Keratinocyte (primary cell): ENCODE data around the gene SOS1. TPM values are rescaled to one million over a fixed set of nuclear protein-coding genes. Genes with fewer than 3 reads are reported as not detected.

Experiments used
- DNase-seq: peaks from one replicate; pipeline ENCODE4 v3.0.0-alpha.2; 2011; ENCODE audit warnings: low read depth, missing footprints, low spot score
- FAIRE-seq: peaks from 2 replicates; lab custom pipeline; 2011; peaks lifted over from hg19 to GRCh38; lab: Jason Lieb, UNC
- H2AFZ ChIP-seq: 2 replicates; pipeline ENCODE4 v1.6.0; 2012; ENCODE audit warnings: low read length, control low read depth, inconsistent platforms; ENCODE audit not compliant: control insufficient read depth
- H3K27ac ChIP-seq: 2 replicates; pipeline ENCODE4 v1.5.1; 2011; ENCODE audit warnings: low read length; ENCODE audit not compliant: control insufficient read depth, insufficient read depth
- H3K27me3 ChIP-seq: 3 replicates; pipeline ENCODE4 v1.6.0; 2011; ENCODE audit warnings: low read length; ENCODE audit not compliant: control insufficient read depth, insufficient read depth; ENCODE audit errors: extremely low read depth
- H3K36me3 ChIP-seq, 2 experiments: 2 replicates in 1 of 2; 3 replicates in 1 of 2; pipeline ENCODE4 v1.5.1; 2011; ENCODE audit warnings: low read length in 2 of 2, mild to moderate bottlenecking in 1 of 2; ENCODE audit not compliant: control insufficient read depth in 2 of 2, insufficient read depth in 2 of 2; ENCODE audit errors: extremely low read depth in 1 of 2
- H3K4me1 ChIP-seq: 3 replicates; pipeline ENCODE4 v1.5.1; 2011; ENCODE audit warnings: low read length; ENCODE audit not compliant: control insufficient read depth, insufficient read depth; ENCODE audit errors: extremely low read depth
- H3K4me2 ChIP-seq: 3 replicates; pipeline ENCODE4 v1.6.0; 2011; ENCODE audit warnings: low read depth, low read length; ENCODE audit not compliant: control insufficient read depth, insufficient read depth; ENCODE audit errors: extremely low read depth
- H3K4me3 ChIP-seq, 3 experiments: fragments of 200-600 bp in 1 of 3; sonication (generic) in 1 of 3; 2 replicates in 2 of 3; 3 replicates in 1 of 3; pipeline ENCODE4 v1.5.1; 2011 to 2016; ENCODE audit warnings: low read length in 3 of 3, mild to moderate bottlenecking in 3 of 3, control low read depth in 2 of 3, inconsistent platforms in 1 of 3, low read depth in 1 of 3, mixed read lengths in 1 of 3, mixed run types in 1 of 3, moderate library complexity in 1 of 3; ENCODE audit not compliant: control insufficient read depth in 2 of 3, insufficient read depth in 2 of 3; ENCODE audit errors: extremely low read depth in 1 of 3
- H3K79me2 ChIP-seq: 2 replicates; pipeline ENCODE4 v1.6.0; 2012; ENCODE audit warnings: low read length; ENCODE audit not compliant: control insufficient read depth, insufficient read depth
- H3K9ac ChIP-seq: 3 replicates; pipeline ENCODE4 v1.6.0; 2011; ENCODE audit warnings: low read length; ENCODE audit not compliant: control insufficient read depth, insufficient read depth; ENCODE audit errors: extremely low read depth
- H3K9me1 ChIP-seq: 3 replicates; pipeline ENCODE4 v1.6.0; 2011; ENCODE audit warnings: low read length; ENCODE audit not compliant: control insufficient read depth, insufficient read depth; ENCODE audit errors: extremely low read depth
- H3K9me3 ChIP-seq: 2 replicates; pipeline ENCODE4 v1.5.1; 2012; ENCODE audit warnings: low read depth, low read length; ENCODE audit not compliant: control insufficient read depth
- H4K20me1 ChIP-seq: 3 replicates; pipeline ENCODE4 v1.6.0; 2011; ENCODE audit warnings: low read length; ENCODE audit not compliant: control insufficient read depth, insufficient read depth; ENCODE audit errors: extremely low read depth
- CTCF ChIP-seq, 3 experiments: IDR thresholded peaks in 1 of 3; conservative IDR thresholded peaks in 1 of 3; optimal IDR thresholded peaks in 1 of 3; 2 replicates in 2 of 3; 3 replicates in 1 of 3; pipeline versions ENCODE3 to v1.5.1; 2011; ENCODE audit warnings: low read length in 3 of 3, mild to moderate bottlenecking in 3 of 3, moderate library complexity in 2 of 3, control low read depth in 1 of 3, inconsistent platforms in 1 of 3; ENCODE audit not compliant: insufficient read depth in 2 of 3; ENCODE audit errors: extremely low read depth in 1 of 3
- EZH2 ChIP-seq: IDR thresholded peaks from one replicate; pipeline ENCODE4 v1.6.1; 2012; ENCODE audit warnings: inconsistent platforms, mild to moderate bottlenecking, low read length, moderate library complexity
- dilution Hi-C: fragments of 300-500 bp; cut with MboI; formaldehyde crosslinking; loops from one replicate; pipeline ENCODE4 v1.7.0; 2020; ENCODE audit warnings: low sequenced_read_pairs; ENCODE audit not compliant: extremely low pct_ligation_motif_present
- polyA plus RNA-seq, 5 experiments: library from polyadenylated mRNA; depleted of rRNA in 3 of 5; stranded (reverse) in 3 of 5; stranded (forward) in 1 of 5; unstranded in 1 of 5; fragments of >200 nt; gene quantifications; 1 replicate in 1 of 5; 2 replicates in 3 of 5; 3 replicates in 1 of 5; pipeline versions ENCODE4 v1.2.1 to v1.2.3, GENCODE V29; 2011 to 2012; ENCODE audit warnings: missing spikeins in 2 of 5, low read depth in 1 of 5, low replicate concordance in 1 of 5

SOS1 gene
- polyA plus RNA-seq, 1 donor (not counting 4 experiments of a cell fraction or from before 2014, with no cell fraction given), result 21.5 TPM

- H2AFZ ChIP-seq, result no peak overlapping the region
- H3K4me1 ChIP-seq, result no peaks in the 10 kb centered on the region
- no peak overlapping the region for H3K4me2 ChIP-seq
- FAIRE-seq (no peak), DNase-seq (no peak)
- H3K9me1 ChIP-seq, result no peaks in the 10 kb centered on the region
- H3K27ac ChIP-seq, result no peak overlapping the region
- TF ChIP-seq CTCF (optimal IDR thresholded peaks at IDR 0.05 in 1 of 3, IDR thresholded peaks at IDR 0.05 in 1 of 3, conservative IDR thresholded peaks at IDR 0.05 in 1 of 3; ENCODE audit: extremely low read depth in 1 of 3, insufficient read depth in 2 of 3, low read length in 3 of 3) (no peak), EZH2 (no peak)
- no peaks in the 10 kb centered on the region for H3K36me3 ChIP-seq
- no peaks in the 10 kb centered on the region for H4K20me1 ChIP-seq
- H3K4me3 ChIP-seq, result no peak overlapping the region
- H3K79me2 ChIP-seq, result no peaks in the 10 kb centered on the region
- no peaks in the 10 kb centered on the region for H3K27me3 ChIP-seq
- H3K9me3 ChIP-seq, result no peaks in the 10 kb centered on the region
- dilution Hi-C loops, result no loop called here
- H3K9ac ChIP-seq, result no peak overlapping the region
Measured at GRCh38 chr2:38971377-38971776, 149.5 kb downstream of the SOS1 start.

- H3K36me3 ChIP-seq, result no peaks in the 10 kb centered on the region
- H3K27me3 ChIP-seq, result no peaks in the 10 kb centered on the region
- no peak overlapping the region for H3K4me2 ChIP-seq
- H4K20me1 ChIP-seq, result no peaks in the 10 kb centered on the region
- no peak overlapping the region for H2AFZ ChIP-seq
- no peaks in the 10 kb centered on the region for H3K4me1 ChIP-seq
- no peaks in the 10 kb centered on the region for H3K9me3 ChIP-seq
- dilution Hi-C loops, result no loop called here
- no peak overlapping the region for H3K9ac ChIP-seq
- no peak for TF ChIP-seq EZH2
- no peak for TF ChIP-seq CTCF (optimal IDR thresholded peaks at IDR 0.05 in 1 of 3, IDR thresholded peaks at IDR 0.05 in 1 of 3, conservative IDR thresholded peaks at IDR 0.05 in 1 of 3; ENCODE audit: extremely low read depth in 1 of 3, insufficient read depth in 2 of 3, low read length in 3 of 3)
- no peak for FAIRE-seq
- no peak overlapping the region for H3K27ac ChIP-seq
- DNase-seq, result no peak
- no peak overlapping the region for H3K4me3 ChIP-seq
- H3K9me1 ChIP-seq, result no peaks in the 10 kb centered on the region
- H3K79me2 ChIP-seq, result no peaks in the 10 kb centered on the region
Measured at GRCh38 chr2:38968021-38968420, 152.8 kb downstream of the SOS1 start.
